NCI-H345 treated with DMSO at 0.1 percent for 48 hours (cell line): ENCODE measurements around the gene DRD4.

ENCODE experiments used
- DNase-seq: peaks from one replicate; lab custom pipeline; 2025; ENCODE audit not compliant: unreplicated experiment; lab: John Stamatoyannopoulos, UW

DRD4 gene

GRCh38 chr11:609341-609811 is 27.7 kb upstream of the DRD4 start:
- no peak for DNase-seq

DNA sequence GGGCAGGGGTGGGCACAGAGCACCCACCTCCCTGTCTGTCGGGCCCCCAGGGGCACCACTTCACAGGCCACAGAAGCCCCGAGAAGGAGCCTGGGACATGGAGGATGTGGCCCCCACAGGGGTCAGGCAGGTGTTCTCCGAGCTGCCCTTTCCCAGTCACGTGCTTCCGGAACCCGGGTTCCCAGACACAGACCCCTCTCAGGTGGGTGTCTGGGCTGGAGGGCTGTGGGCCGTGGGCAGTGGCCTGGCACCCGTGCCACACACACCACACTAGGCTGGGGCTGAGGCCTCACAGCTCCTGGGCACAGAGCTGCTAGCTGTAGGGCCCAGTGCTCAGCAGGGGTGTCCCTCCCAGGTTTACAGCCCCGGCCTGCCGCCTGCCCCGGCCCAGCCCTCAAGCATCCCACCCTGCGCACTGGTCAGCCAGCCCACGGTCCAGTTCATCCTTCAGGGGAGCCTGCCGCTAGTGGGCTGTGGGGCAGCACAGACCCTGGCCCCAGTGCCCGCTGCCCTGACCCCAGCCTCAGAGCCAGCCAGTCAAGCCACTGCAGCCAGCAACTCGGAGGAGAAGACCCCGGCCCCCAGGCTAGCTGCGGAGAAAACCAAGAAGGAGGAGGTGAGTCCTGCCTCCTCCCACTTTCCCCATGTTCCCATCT is 26.8 kb upstream of the DRD4 start:
- DNase-seq, result no peak

DNA sequence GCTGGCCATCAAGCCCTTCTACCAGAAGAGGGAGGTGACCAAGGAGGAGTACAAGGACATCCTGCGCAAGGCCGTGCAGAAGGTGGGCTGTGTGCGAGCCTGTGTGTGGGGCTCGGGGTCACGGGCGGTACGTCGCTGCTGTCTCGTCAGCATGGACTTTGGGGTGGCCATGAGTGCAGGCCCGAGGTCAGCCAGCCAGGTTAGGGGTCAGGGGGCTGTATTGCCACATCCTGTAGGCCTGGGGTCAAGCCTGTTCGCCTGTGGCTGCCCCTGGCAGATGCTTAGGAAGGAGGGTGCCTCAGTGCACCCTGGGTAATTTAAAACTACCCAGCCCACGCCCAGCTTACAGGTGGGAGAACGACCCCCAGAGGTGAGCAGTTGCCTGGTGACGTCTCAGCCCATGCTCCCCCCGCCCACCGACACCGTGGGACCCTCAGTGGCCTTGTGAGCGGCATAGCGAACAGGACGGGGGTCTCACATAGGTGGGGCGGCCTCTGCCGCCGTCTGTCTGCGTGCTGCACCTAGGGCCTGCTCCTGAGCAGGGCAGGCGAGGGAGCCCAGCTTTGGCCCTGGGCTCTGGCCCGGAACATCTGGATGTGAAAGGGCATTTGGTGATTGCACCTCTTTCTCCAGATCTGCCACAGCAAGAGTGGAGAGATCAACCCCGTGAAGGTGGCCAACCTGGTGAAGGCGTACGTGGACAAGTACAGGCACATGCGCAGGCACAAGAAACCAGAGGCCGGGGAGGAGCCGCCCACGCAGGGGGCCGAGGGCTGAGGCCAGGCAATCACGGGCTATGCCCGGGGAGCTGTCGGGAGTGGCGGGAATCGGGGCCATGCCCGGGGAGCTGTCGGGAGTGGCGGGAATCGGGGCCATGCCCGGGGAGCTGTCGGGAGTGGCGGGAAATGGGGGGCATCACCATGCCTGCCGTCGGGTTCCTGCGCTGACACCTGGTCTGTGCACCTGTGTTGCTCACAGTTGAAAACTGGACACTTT is 25.8 kb upstream of the DRD4 start:
- no peak for DNase-seq

DNA sequence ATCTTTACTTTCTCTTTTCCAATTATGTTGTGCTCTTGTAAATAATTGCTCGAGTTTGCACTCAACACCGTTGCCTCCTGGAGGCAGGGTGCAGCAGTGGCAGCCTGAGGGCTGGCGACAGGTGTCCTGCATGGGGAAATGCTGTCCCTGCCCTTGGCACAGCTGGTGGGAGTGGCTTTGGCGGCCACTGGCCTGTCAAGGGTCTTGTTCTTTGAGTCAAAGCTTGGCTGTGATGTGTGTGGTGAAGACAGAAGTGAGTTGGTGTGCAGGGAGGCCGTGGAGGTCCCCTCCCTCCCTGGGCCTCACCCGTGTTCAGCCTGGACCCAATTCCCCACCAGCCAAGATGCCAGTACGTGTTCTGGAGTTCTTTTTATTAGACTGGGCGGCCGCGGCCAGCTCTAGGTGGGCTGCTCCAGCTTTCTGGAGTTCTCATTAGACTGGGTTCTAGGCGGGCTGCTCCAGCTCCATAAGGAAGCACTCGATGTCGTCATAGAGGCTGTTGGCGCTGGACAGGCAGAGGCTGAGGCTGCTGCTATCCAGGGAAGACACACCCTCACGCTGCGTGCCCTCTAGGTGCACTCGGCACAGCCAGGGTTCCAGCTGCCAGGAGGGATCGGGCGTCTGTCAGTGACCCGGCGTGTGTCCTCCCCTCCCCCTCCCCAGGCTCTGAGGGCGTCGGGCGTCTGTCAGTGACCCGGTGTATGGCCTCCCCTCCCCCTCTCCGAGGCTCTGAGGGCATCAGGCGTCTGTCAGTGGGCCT is 24.7 kb upstream of the DRD4 start:
- DNase-seq, result no peak

DNA sequence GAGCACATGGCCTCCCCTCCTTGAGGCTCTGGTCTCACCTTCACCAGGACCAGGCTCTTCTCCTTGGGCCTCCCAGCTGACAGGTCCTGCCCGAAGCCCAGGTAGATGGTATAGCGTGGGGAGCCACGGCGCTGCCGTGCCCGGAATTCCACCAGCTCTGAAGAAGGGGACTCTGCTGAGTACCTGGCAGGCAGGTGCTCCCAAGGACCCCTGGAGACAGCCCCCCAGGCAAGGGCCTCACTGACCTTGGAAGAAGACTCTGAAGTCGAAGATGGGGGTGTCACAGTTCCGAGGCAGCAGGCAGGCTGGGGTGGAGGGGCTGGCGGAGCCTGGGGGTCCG is 24.1 kb upstream of the DRD4 start:
- no peak for DNase-seq

DNA sequence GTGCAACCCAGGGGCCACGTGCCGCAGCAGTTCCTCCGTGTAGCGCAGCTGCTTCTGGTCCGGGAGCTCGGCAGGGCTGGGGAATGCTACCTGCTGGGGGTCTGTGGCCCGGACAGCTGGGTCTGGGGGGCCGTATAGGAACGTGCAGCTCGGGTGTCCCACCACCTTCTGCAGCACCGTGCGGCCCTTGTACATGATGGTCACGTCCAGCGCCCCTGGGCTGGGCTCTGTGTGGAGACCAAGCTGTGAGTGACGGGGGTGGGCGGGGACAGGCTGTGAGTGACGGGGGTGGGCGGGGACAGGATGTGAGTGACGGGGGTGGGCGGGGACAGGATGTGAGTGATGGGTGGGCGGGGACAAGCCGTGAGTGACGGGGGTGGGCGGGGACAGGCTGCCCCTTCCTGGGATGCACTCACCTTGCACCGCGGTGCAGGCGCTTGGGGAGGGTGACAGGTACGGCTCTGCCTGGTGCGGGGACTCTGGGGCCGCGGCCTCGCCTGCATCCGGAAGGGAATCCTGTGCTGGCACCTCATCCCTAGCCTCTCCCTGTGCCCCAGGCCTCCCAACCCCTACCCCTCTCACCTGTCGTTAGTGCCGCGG is 23.6 kb upstream of the DRD4 start:
- peak; percentile 11 for DNase-seq

- DNase-seq, result no peak
Measured at GRCh38 chr11:614021-614622, 22.9 kb upstream of the DRD4 start.

GRCh38 chr11:614623-615503 is 22.2 kb upstream of the DRD4 start:
- DNase-seq, result no peak

- peak; percentile 33 for DNase-seq
Measured at GRCh38 chr11:615504-616319, 21.4 kb upstream of the DRD4 start, which contains the start of gene IRF7. IRF7 (minus strand) TSS chr11:615950; CDS start chr11:615364, 586 bp downstream.

- DNase-seq, result no peak
Measured at GRCh38 chr11:616320-617198, 20.5 kb upstream of the DRD4 start.

GRCh38 chr11:617199-617911 is 19.7 kb upstream of the DRD4 start:
- DNase-seq, result no peak

DNA sequence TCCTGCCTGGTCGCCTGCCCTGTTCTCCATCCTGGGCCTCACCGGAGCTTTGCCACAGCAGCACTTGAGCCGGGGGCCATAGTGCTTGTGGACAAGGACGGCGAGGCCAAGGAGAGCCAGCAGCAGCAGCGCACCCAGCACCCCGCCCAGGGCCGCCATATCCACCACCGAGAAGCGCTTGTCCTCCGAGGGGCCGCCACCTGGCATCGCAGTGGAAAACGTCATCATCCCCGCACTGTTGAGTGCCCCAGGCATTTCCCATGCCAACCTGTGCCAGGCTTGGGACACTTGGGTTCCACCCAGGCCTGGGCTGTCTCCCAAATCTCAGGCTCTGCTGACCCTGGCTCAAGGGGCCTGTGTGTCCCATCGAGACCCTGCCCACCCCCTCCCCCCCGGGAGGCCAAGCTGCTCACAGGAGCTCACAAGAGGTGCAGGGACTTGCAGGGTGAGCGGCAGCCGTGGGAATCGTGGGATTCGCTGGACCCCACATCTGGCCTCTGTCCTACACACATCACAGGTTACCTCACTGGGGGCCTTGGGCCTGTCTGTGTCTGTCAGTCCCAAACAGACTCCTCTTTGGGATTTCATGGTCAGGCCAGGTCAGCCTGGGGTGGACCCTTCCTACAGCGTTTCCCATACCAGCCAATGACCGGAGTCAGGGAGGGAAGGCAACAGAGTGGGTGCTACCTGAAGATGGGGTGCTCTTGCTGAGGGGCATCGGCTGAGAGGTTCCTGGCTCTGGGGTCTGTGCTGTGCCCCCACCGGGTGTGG is 19.0 kb upstream of the DRD4 start:
- no peak for DNase-seq

DNA sequence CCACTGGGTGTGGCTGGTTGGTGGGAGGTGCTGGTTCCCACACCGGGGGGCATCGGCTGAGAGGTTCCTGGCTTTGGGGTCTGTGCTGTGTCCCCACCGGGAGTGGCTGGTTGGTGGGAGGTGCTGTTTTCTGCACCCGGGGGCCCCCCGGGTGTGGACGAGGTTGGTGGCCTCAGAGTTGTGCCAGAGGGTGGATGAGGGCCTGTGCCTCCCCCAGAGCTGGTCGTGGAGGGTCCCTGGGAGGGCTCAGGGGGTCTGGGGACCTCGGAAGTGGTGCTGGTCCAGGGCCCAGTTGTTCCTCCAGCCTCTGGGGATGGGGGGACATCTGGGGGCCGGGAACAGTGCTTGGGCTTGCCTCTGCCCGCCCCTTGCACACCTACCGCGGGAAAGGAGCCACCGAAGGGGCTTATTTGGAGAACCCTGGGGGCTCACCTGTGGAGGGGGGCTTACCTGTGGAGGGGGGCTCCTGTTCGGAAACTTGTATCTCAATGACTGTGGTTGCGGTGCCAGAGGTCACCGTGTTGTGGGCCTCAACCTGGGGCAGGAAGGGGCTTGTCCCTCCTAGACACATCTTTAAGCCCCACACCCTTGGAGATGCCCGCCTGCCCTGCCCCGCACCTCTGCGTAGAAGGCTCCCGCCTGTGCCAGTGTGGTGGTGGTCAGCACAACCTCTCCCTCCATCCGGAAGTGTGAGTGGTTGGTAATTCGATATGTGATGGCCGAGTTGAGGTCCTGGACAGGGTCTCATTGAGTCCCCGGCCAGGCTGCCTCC is 18.0 kb upstream of the DRD4 start:
- DNase-seq, result no peak

DNA sequence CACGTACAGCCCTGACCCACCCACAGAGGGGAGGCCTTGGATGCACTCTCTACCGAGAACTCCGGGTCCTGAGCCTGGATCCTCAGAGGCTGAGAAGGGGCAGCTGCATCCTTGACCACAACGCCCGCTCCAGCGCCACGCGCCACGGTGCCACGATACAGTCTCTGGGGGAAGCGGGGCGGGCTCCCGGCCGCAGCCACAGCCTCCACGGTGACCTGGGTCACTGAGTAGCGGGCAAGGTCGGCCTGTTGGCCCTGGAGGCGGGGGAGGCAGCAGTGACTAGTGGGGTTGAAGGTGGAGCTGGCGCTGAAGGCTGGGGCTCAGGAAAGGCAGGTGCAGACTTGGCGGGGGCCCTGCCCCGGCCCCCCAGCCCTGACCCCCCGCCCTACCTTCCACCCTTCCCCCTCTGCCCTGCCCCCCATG is 17.4 kb upstream of the DRD4 start:
- DNase-seq, result no peak

- DNase-seq, result no peak
Measured at GRCh38 chr11:620201-620600, 16.9 kb upstream of the DRD4 start.
